ENCODE results near the gene COIL.

DNA sequence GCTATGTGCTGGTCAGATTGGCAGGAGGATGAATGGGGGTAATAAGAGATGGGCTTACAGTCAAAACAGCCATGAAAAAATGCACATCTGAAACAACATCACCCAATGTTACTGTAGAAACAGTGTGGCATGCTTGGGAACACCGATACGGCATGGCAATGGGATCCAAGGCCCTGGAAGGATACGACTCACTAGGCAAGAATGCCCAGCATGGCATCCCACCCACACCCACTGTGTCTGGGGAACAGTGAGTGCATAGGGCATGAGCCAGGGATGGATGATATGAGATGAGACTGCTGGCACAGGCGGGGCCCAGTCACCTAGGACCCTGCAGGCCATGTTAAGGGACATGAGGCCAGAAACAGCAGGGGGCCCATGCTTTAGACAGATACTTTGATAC is 58.5 kb downstream of the COIL start:
- TF ChIP-seq, protein P1, sequence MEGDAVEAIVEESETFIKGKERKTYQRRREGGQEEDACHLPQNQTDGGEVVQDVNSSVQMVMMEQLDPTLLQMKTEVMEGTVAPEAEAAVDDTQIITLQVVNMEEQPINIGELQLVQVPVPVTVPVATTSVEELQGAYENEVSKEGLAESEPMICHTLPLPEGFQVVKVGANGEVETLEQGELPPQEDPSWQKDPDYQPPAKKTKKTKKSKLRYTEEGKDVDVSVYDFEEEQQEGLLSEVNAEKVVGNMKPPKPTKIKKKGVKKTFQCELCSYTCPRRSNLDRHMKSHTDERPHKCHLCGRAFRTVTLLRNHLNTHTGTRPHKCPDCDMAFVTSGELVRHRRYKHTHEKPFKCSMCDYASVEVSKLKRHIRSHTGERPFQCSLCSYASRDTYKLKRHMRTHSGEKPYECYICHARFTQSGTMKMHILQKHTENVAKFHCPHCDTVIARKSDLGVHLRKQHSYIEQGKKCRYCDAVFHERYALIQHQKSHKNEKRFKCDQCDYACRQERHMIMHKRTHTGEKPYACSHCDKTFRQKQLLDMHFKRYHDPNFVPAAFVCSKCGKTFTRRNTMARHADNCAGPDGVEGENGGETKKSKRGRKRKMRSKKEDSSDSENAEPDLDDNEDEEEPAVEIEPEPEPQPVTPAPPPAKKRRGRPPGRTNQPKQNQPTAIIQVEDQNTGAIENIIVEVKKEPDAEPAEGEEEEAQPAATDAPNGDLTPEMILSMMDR (conservative IDR thresholded peaks at IDR 0.05; ENCODE audit: low read depth, low read length): no peak
- TF ChIP-seq EZH2 (IDR thresholded peaks at IDR 0.05; ENCODE audit: low read length, unreplicated experiment) (no peak), EZH2phosphoT487 (IDR thresholded peaks at IDR 0.05; ENCODE audit: borderline replicate concordance, low read length) (no peak)

All from PC-3 (cell line).